Stimulated activated CD8-positive, alpha-beta memory T cell treated with anti-CD3 and anti-CD28 coated beads, Interleukin-2, amount 100 ng/mL, for 1 hour (primary cell): ENCODE data around the gene GRAMD4.

Experiments
- DNase-seq, 2 donors: peaks; one replicate each; pipeline ENCODE4 v3.0.0-alpha.2; 2020; ENCODE audit warnings: low read depth in 2 of 2

GRAMD4 gene

DNA sequence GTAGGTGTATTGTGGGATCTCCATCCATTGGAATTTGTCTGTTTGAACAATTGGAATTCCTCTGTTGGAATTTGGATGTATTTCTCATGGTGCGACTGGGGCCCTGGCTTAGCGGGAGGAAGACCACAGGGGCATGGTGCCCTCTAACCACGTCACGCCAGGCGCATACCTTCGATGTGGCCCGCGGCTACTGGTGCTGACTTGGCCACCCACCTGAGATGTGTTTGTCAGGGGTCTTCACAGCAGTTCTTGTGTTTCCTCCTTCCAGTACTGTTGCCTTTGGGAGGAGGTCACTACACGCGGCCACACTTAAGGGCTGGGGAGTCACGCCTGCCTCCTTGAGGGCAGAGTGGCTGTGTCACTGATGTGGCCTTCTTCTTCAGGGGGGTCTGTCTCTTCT lies 36.6 kb upstream of the GRAMD4 start:
- DNase-seq, result no peak

DNA sequence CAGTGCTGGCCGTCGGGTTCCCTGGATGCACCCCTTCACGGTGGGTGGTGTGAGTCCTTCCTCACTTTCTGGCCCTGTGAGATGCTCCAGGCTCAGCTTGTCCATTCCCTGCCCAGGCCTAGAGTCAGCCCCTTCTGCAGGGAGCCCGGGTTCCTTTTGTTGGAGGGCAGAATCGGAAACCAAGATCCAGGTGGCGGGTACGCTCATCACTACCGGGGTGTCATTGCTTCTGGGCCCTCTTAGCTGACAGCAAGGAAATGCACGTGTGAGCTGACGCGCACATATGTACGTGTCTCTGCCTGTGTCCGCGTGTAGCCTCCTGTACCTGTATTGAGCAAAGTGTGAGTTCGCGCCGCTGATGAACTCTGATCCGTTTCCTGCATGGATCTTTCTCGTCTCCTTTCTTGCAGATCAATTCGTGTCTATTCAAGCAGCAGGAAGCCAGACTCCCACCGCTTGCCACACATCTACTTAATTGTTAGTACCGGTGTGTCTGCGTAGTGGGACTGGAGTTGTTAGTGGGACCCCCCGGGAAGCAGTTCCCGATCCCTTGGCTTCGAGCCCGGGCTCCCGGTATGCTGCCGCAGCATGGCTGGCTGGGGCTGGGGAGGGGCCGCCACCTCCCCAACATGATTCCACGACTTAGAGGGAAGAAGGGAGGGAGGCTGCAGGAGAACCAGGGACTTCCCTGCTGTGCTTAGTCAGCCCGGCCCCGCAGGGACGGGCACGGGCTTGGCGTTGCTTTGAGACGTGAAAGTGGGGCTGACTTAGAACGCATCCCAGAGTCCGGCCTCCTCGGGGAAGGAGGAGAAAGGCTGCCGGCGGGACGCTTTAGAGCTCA lies 35.9 kb upstream of the GRAMD4 start:
- DNase-seq, result no peak

DNA sequence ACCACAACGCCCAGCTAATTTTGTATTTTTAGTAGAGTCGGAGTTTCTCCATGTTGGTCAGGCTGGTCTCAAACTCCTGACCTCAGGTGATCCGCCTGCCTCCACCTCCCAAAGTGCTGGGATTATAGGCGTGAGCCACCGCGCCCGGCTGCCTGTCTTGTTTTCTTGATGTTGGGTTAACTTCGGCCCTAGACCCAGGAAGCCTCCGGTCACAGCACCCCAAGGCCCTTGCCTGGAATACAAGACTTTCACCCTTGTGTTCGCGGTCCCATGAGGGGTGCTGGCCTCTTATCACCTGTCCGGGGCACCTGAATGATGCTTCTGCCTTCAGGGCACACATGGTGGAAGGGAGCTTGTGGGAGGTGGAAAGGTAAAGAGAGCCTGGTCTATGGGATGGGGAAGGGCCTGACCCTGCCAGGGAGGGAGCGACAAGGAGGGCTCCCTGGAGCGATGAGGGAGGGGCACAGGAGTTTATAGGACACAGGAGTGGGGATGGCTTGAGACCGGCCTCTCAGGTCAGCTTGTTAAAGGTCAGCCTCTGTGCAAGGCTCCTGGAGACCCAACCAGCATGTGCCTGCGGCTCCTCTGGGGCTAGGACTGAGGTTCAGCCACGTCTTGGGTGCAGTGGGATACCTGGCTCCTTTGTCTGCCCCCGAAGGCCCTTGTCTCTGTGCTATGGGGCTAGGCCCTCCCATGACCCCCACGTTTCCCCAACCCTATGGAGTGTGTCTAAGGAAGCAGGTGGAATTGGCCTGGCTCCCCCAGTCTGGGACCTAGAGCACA lies 34.7 kb upstream of the GRAMD4 start:
- no peak for DNase-seq

DNA sequence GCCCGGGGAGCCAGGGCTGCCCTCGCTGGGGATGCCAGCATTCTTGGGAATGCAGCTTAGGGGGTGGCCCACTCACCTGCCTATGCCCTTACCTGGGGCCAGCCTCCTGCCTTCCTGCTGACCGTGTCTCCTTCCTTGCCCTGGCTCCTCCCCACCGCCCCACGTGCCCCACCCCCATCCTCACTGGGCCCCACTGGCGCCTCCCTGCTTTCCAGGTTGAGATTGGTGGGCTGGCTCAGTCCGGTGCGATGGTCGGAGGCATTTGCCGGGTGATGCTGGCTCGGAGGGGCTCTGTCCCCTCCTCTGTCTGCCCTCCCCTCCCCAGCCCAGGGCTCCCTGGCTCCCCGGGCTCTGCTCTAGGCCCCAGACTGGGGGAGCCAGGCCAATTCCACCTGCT lies 34.1 kb upstream of the GRAMD4 start:
- no peak for DNase-seq

DNA sequence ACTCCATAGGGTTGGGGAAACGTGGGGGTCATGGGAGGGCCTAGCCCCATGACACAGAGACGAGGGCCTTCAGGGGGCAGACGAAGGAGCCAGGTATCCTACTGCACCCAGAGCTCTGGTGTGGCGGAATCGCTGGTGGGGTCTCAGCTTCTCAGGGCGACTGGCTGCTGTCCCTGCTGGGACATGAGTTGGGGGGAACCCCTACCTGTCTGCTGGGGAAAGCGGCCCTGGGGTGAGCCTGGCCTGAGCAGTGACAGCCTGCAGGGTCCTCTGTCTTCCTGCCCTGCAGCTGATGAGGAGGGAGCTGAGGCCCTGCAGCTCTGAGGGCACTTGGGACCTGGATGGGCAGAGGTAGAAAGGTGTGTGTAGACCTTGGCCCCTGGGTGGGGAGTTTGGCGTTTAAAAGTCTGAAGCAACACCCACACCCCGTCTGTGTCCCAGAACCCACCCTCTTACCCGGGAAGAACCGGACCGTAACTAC lies 33.6 kb upstream of the GRAMD4 start:
- no peak for DNase-seq

DNA sequence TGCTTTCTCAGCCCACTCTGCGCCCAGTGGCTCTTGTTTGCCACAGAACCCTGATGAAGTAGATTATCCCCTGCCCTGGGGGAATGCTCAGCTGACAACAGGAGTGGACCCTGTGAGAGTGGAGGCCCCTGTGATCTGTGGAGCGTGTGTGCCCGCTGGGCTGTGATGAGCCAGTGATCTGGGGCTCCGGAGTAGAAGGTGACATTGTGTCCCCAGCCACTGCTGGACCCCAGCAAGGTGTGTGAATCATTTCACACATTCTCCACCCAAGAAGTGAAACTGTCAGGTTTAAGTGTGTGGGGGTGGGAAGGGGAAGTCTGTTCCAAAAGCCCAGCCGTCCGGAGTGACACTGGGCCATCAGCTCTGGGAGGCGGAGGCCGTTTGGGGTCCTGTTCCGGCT lies 33.1 kb upstream of the GRAMD4 start:
- DNase-seq, result no peak

DNA sequence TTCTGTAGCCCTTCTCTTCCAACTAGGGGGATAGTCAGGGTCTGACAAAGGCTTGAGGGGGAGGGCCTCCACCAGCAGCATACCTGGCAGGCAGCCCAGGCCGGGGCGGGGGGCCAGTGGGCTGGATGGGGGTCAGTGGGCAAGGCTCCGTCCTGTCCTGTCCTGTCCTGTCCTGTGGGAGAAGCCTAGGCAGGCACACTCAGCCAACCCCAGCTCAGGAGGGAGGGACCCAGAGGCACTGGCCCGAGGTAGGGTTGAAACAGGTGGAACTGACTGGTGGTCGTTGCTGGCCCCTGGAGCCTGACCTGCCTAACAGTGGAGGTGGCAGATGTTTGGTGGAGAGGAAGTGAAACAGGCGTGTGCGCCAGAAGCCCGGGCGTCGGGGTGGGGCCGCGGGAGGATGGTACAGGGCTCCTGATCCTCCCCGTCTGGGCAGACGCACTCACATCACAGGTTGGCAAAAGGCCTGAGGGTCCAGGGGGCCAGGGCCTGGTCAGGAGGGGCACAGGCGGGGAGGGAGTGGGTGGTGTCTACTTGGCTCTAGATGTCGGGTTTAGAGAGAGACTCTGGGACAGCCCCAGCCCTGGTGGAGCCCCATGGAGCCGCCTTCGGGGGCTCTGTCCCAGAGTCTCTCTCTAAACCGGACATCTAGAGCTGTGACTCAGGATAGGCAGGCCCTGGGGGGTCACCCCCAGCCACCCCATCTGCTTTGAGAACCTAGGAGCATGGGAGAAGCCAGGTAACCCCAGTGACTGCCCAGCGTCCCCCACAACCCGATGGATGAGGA lies 32.5 kb upstream of the GRAMD4 start:
- no peak for DNase-seq

DNA sequence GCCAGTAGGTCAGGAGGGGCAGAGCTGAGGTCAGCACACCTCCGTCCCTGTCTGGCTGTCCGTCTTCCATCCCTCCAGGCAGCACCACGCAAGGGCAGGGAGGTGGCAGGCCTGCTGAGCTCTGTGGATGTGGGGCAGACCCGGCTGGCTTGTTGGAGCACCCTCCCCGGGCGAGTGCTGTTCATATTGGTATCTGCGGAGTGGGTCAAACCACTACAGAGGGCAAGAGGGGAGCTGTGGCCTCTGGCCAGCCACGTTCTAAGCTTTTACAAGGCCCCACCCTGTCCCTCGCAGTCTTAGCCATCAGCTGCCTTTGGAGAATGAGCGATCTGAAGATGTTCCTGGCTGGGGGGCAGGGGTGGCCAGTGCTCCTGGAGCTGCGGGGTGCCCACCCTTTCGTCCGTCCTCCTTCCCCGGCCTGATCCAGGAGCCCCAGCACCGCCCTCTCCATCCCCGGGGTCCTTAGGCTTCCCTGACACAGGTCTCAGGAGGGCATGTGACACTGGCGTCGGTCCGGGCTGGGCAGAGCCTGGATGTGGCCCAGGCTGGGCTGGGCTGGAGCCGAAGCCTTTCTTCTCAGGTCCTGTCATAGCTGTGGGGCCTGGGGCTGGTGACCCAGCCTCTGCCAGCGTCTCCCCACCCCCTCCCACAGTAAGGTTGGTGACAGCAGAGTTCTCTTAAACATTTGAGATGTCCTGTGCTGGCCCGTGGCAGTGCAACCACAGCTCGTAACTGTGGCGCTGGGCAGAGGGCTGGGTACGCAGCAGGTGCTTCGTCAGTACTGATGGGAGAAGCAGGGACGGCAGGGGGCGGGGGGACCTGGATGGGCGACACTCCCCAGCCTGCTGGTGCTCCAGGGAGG lies 31.7 kb upstream of the GRAMD4 start:
- no peak for DNase-seq

DNA sequence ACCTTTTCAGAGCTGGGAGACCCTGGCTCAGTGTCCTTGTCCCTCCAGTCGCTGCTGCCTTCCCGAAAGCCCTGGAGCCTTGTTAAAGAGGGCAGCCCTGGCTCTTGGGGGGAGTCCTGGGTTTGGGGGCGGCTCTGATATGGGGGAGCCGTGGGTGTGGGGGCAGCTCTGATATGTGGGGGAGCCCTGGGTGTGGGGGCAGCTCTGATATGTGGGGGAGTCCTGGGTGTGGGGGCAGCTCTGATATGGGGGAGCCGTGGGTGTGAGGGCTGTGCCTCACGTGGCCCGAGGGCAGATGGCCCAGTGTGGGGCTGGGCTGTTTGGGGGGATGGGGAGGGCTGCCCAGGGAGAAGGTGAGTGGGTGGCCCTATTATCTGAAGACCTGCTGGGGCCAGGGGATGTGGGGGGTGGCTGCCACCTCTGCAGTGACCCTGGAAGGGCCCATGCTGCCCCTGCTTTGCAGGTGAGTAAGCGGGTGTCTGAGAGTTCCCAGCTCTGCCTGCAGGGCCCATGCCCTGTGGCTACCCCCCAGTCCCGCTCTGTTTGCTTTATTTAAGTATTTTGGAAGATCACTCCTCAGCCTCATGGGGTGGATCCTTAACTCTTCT lies 30.9 kb upstream of the GRAMD4 start:
- no peak for DNase-seq

DNA sequence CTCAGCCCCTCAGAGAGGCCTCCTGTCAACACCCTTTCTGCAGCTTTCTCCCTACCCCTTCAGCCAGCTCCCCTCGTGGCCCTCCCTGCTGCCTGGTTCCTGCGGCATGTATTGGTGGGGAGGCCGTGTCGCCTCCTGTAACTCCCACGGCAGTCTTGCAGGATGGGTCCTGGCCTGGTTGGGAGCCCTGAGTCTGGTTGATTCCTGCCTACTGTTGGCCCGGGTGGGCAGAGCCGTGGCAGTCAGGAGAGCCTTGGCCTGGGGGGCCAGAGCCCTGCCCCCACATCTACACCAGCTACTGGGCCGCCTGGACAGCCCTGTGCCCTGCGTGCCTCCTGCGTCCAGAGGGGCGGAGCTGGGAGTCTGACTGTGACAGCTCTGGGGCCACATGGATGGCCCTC lies 30.3 kb upstream of the GRAMD4 start:
- no peak for DNase-seq

DNA sequence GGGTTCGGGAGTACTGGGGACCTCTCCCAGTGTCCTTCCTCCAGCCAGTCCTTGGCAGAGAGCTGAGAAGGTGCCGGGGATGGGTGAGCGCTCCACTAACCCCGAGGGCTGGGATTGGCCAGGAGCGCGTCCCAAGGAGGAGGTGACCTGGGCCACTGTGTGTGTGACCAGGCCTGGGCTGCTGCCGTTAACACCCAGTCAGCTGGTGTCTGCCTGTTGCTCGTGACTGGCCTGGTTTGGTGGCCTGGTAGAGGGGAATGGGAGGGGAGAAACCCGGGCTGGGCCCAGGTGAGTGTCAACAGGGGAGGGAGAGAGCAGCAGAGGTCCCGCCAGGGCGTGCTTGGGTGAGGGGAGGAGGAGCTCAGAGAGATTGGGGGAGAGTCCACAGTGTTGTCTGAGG lies 29.9 kb upstream of the GRAMD4 start:
- DNase-seq, result no peak

DNA sequence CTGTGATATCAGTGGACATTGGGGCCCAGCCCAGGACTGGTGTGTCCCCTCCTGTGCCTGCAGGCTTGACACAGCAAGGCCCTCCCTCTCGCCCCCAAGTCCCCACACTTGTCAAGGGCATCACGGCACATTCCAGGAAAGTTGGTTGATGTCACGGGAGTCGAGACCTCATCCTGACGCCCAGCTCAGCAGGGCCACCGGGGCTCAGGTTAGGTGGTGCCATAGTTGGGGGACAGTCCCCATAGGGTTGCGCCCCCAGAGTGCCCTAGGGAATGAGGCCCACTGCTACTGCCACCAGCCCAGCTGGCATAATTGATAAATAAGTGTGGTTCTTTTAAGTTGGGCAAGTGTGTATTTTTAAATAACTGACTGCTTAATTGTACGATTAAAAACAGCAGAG lies 28.3 kb upstream of the GRAMD4 start:
- no peak for DNase-seq

DNA sequence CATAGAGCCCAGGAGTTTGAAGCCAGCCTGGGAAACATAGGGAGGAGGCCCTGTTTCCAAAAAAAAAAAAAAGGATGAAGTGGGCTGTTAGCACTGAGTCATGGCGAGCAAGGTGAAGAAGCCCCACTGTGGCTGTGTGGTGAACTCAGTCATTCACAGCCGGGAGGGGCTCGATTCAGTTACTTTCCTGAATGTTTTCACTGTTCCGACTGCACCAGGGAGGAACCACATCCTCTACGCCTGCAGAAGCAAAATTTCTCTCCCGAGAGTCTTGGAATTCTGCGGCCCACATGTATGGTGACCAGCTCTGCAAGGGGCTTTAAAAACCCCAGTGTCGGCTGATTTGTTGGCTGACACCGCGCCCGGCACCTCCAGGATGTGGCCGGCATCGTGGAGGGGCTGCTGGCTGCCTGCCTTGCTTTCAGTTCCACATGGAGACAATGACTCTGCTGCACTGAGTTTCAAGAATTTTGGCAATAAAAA lies 27.8 kb upstream of the GRAMD4 start:
- no peak for DNase-seq

DNA sequence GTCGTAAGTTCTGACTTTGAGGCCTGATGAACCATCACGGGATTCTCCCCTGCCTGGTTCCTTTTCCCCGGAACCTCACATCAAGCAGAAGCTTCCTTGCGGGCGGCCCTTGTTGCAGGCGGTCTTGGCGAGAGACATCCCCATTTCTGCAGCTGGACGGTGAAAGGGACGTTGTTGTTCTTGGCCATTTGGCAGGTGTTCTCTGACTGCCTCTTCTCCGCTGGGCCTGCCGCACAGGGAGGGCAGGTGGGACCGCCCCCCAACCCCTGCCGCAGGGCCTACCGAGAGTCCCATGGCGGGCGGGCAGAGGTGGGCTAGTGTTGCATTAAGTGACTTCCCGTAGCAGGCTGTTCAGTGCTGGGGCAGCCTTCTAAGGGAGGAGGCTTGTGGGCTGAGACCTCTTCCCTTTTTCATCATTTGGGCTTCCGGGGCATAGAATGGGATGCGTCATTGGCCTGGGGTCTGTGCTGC lies 26.9 kb upstream of the GRAMD4 start:
- DNase-seq, result no peak

DNA sequence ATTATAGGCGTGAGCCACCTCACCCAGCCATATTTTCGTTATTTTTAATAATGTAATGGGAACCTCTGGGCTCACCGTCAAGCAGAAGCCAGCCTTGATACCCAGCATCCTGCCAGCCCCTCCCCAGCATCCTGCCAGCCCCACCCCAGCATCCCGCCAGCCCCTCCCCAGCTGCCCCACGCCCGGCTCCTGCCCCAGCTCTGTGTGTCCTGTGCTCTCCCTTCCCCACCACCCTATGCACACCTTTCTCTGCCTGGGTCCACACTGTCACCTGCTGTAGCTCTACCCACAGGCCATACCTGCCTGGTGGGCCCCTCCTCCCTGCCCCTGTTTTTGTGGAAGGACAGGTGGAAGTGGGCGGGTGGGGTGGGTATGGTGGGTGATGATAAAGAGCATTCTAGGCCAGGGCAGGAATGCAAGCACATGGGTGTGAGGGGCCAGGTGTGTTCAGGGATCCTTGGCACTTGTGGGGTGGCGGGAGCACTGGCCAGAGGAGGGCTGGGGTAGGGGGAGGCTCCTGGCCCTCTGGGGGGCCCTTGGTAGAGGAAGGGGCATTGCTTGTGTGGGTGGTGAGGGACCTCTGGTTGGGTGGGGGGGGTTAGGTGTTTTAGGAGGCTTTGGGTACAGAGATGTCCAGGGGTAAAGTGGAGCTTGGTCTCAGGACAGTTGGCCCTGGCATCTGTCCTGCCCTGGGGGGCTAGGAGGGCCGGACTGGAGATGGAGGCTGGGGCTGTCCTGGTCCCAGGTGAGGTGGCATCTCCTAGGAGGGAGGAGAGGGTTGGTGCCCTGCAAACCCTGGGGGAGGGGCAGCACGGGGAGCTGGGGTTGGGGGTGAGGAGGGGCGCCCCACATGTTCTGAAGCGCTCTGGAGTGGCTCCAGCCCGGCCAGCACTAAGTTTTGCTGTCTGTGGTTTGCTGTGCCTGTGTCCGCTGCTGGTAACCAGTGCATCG lies 25.9 kb upstream of the GRAMD4 start:
- DNase-seq, result no peak

DNA sequence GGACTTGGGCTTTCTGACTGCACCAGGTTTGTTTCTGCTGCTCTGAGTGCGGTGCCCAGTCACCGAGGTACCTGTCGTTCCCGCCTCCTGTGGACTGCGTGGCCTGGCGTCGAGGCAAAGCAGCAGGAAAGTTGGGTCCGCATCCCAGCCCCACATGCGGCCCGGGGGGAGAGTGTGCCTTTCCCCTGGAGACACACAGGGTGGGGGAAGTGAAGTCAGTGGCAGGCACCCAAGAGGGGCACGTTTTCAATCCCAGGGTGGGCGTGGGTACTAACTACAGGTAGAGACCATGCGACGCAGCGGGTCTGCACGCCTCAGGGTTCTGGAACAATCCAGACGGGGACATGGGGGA lies 25.3 kb upstream of the GRAMD4 start:
- no peak for DNase-seq

DNA sequence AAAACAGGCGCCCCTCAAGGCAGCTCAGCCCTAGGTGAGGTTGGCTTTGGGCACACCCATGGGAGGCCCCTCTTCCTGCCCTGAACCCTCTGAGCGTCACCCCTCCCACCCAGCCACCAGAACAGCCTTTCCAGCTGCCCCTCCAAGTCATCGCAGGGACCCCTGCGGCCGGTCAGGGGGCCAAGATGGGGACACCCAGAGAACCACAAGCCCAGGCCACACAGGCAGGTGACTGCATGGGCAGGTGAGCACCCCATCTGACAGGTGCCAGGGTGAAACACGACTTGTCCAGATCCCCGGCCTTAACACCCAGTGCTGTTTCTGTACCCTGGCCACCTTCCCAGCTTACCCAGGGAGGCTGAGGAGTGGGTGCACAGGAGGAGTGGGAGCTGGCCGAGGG lies 24.6 kb upstream of the GRAMD4 start:
- no peak for DNase-seq

DNA sequence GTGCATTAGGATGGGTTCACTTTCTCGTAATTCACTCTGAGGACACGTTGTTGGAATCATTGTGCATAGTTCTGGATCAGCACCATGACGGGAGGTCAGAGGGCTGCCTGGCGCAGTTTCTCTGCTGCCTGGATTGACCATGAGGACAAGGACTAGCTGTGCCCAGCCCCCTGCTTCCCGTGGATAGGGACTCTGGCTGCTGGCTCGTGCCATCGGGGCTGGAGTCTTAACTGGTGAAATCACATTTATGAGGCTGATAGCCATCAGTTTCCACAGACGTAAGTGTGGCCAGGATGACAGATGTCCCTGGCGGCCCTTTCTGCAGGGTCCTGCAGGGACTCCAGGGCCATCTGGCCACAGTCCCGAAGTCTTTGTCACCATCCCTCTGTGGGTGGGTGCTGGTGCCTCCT lies 24.1 kb upstream of the GRAMD4 start:
- DNase-seq, result no peak

DNA sequence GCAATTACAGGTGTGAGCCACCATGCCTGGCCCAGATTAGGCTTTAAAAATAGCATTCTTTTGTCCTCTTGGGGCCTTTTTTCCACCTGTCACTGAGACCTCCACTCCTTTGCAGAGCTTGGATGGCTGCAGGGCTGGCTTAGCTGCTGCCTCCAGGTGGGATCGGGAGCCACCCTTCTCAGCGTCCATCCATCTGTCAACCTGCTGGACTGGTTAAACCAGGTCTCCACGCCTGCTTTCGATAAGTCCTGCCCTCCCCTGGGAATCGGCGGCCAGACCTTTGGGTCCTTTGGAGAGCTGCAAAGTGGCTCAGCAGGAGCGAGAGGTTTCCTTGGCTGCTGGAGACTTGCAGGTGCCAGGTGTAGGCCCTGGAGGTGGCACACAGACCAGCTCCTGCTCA lies 23.4 kb upstream of the GRAMD4 start:
- DNase-seq, result no peak

DNA sequence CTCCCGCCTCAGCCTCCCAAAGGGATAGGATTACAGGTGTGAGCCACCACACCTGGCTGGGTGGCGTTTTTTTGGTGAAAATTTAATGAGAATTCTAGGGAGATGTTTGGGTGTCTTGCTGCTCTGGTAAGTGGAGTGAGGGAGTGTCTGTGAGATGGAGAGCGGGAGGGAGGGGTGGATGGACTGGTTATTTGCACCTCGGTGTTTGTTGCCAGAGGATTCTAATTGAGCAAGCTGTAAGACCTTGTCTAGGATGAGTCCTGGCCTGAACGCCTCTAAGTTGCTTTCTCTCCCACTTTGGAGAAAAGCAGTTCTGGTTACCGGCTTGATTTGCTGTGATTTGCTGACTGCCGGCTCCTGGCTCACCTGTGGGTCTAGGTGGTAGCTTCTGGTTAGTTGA lies 22.0 kb upstream of the GRAMD4 start:
- no peak for DNase-seq
